ENCODE data around the gene TXK.
"Not testable (repeated sequence)": the region's sequence is repeated elsewhere in the genome, so short reads cannot be mapped to it uniquely, and the experiment has no call there.

Gene TXK

GRCh38 chr4:48134081-48134480 is at the start of gene TXK:
Gene TXK (minus strand): TSS chr4:48134250. CDS start chr4:48134170, 80 bp downstream.
- H3K4me1 Mint-ChIP-seq (ENCODE audit: low read depth) = peaks cover 79% of the 10 kb centered on the region
- H3K36me3 Mint-ChIP-seq (ENCODE audit: low read depth) = peaks cover 34% of the 10 kb centered on the region
- H3K4me3 Mint-ChIP-seq = peak within 1 kb of the TSS; percentile 92
- no peaks in the 10 kb centered on the region for H3K27me3 Mint-ChIP-seq (ENCODE audit: low read depth)
- H3K27ac Mint-ChIP-seq = peak within 1 kb of the TSS; percentile 95
- H3K9me3 Mint-ChIP-seq = no peaks in the 10 kb centered on the region

GRCh38 chr4:48180234-48180633 is 46.2 kb upstream of the TXK start:
- H3K27me3 Mint-ChIP-seq (ENCODE audit: low read depth) = no peaks in the 10 kb centered on the region
- peaks cover 1% of the 10 kb centered on the region for H3K36me3 Mint-ChIP-seq (ENCODE audit: low read depth)
- no peak overlapping the region for H3K27ac Mint-ChIP-seq
- H3K9me3 Mint-ChIP-seq = no peaks in the 10 kb centered on the region
- no peaks in the 10 kb centered on the region for H3K4me1 Mint-ChIP-seq (ENCODE audit: low read depth)
- H3K4me3 Mint-ChIP-seq = no peak overlapping the region

- peaks cover 1% of the 10 kb centered on the region for H3K36me3 Mint-ChIP-seq (ENCODE audit: low read depth)
- no peaks in the 10 kb centered on the region for H3K27me3 Mint-ChIP-seq (ENCODE audit: low read depth)
- H3K9me3 Mint-ChIP-seq = no peaks in the 10 kb centered on the region
- H3K27ac Mint-ChIP-seq = no peak overlapping the region
- no peaks in the 10 kb centered on the region for H3K4me1 Mint-ChIP-seq (ENCODE audit: low read depth)
- H3K4me3 Mint-ChIP-seq = no peak overlapping the region
Measured at GRCh38 chr4:48178931-48179330, 44.9 kb upstream of the TXK start.

- Mint-ChIP-seq H3K27me3 (ENCODE audit: low read depth) (no peaks in the 10 kb centered on the region), H3K4me3 (no peak overlapping the region), H3K27ac (no peak overlapping the region), H3K9me3 (no peaks in the 10 kb centered on the region), H3K4me1 (ENCODE audit: low read depth) (peaks cover 4% of the 10 kb centered on the region), H3K36me3 (ENCODE audit: low read depth) (peaks cover 3% of the 10 kb centered on the region)
Measured at GRCh38 chr4:48175806-48176205, 41.8 kb upstream of the TXK start.

- peaks cover 4% of the 10 kb centered on the region for H3K4me1 Mint-ChIP-seq (ENCODE audit: low read depth)
- no peaks in the 10 kb centered on the region for H3K27me3 Mint-ChIP-seq (ENCODE audit: low read depth)
- peaks cover 3% of the 10 kb centered on the region for H3K36me3 Mint-ChIP-seq (ENCODE audit: low read depth)
- no peaks in the 10 kb centered on the region for H3K9me3 Mint-ChIP-seq
- H3K27ac Mint-ChIP-seq = no peak overlapping the region
- no peak overlapping the region for H3K4me3 Mint-ChIP-seq
Measured at GRCh38 chr4:48175328-48175727, 41.3 kb upstream of the TXK start.

- Mint-ChIP-seq H3K4me3 (no peak overlapping the region), H3K27me3 (ENCODE audit: low read depth) (no peaks in the 10 kb centered on the region), H3K9me3 (no peaks in the 10 kb centered on the region), H3K36me3 (ENCODE audit: low read depth) (peaks cover 3% of the 10 kb centered on the region), H3K27ac (no peak overlapping the region), H3K4me1 (ENCODE audit: low read depth) (peaks cover 4% of the 10 kb centered on the region)
Measured at GRCh38 chr4:48173056-48173991, 39.3 kb upstream of the TXK start.

GRCh38 chr4:48172651-48173050 is 38.6 kb upstream of the TXK start:
- Mint-ChIP-seq H3K27ac (no peak overlapping the region), H3K27me3 (ENCODE audit: low read depth) (no peaks in the 10 kb centered on the region), H3K9me3 (no peaks in the 10 kb centered on the region), H3K4me1 (ENCODE audit: low read depth) (peaks cover 5% of the 10 kb centered on the region), H3K36me3 (ENCODE audit: low read depth) (peaks cover 3% of the 10 kb centered on the region), H3K4me3 (no peak overlapping the region)

- peaks cover 6% of the 10 kb centered on the region for H3K4me1 Mint-ChIP-seq (ENCODE audit: low read depth)
Measured at GRCh38 chr4:48169636-48170035, 35.6 kb upstream of the TXK start.

GRCh38 chr4:48167538-48168263 is 33.7 kb upstream of the TXK start:
- Mint-ChIP-seq H3K27ac (no peak overlapping the region), H3K4me1 (ENCODE audit: low read depth) (peaks cover 2% of the 10 kb centered on the region), H3K9me3 (no peaks in the 10 kb centered on the region), H3K36me3 (ENCODE audit: low read depth) (no peaks in the 10 kb centered on the region), H3K27me3 (ENCODE audit: low read depth) (no peaks in the 10 kb centered on the region), H3K4me3 (no peak overlapping the region)

More at GRCh38 chr4:48169636-48170035, 35.6 kb upstream of the TXK start:
- Mint-ChIP-seq H3K36me3 (ENCODE audit: low read depth) (peaks cover 2% of the 10 kb centered on the region), H3K27me3 (ENCODE audit: low read depth) (no peaks in the 10 kb centered on the region), H3K4me3 (no peak overlapping the region), H3K9me3 (no peaks in the 10 kb centered on the region), H3K27ac (no peak overlapping the region)

- H3K4me1 Mint-ChIP-seq (ENCODE audit: low read depth); H3K27me3 Mint-ChIP-seq (ENCODE audit: low read depth); H3K4me3 Mint-ChIP-seq; H3K9me3 Mint-ChIP-seq; H3K27ac Mint-ChIP-seq; H3K36me3 Mint-ChIP-seq (ENCODE audit: low read depth): not testable (repeated sequence)
Measured at GRCh38 chr4:48164561-48164960, 30.5 kb upstream of the TXK start.

- Mint-ChIP-seq H3K36me3 (ENCODE audit: low read depth) (no peaks in the 10 kb centered on the region), H3K27ac (no peak overlapping the region), H3K27me3 (ENCODE audit: low read depth) (no peaks in the 10 kb centered on the region)
Measured at GRCh38 chr4:48163746-48164145, 29.7 kb upstream of the TXK start.

GRCh38 chr4:48162162-48162561 is 28.1 kb upstream of the TXK start:
- no peaks in the 10 kb centered on the region for H3K27me3 Mint-ChIP-seq (ENCODE audit: low read depth)
- H3K4me3 Mint-ChIP-seq = no peak overlapping the region
- peaks cover 2% of the 10 kb centered on the region for H3K36me3 Mint-ChIP-seq (ENCODE audit: low read depth)

More at GRCh38 chr4:48163746-48164145, 29.7 kb upstream of the TXK start:
- H3K4me3 Mint-ChIP-seq = no peak overlapping the region
- H3K4me1 Mint-ChIP-seq (ENCODE audit: low read depth) = peaks cover 6% of the 10 kb centered on the region
- H3K9me3 Mint-ChIP-seq = peaks cover 3% of the 10 kb centered on the region

GRCh38 chr4:48157271-48157670 is 23.2 kb upstream of the TXK start:
- peaks cover 3% of the 10 kb centered on the region for H3K4me1 Mint-ChIP-seq (ENCODE audit: low read depth)
- peaks cover 8% of the 10 kb centered on the region for H3K36me3 Mint-ChIP-seq (ENCODE audit: low read depth)
- H3K4me3 Mint-ChIP-seq = no peak overlapping the region
- H3K27me3 Mint-ChIP-seq (ENCODE audit: low read depth) = no peaks in the 10 kb centered on the region
- H3K9me3 Mint-ChIP-seq = peaks cover 29% of the 10 kb centered on the region
- no peak overlapping the region for H3K27ac Mint-ChIP-seq

More at GRCh38 chr4:48162162-48162561, 28.1 kb upstream of the TXK start:
- Mint-ChIP-seq H3K9me3 (peaks cover 6% of the 10 kb centered on the region), H3K4me1 (ENCODE audit: low read depth) (peaks cover 3% of the 10 kb centered on the region), H3K27ac (no peak overlapping the region)

GRCh38 chr4:48156423-48156822 is 22.4 kb upstream of the TXK start:
- H3K36me3 Mint-ChIP-seq (ENCODE audit: low read depth) = peaks cover 8% of the 10 kb centered on the region

More at GRCh38 chr4:48156423-48156822, 22.4 kb upstream of the TXK start:
- no peak overlapping the region for H3K4me3 Mint-ChIP-seq
- no peaks in the 10 kb centered on the region for H3K27me3 Mint-ChIP-seq (ENCODE audit: low read depth)
- no peaks in the 10 kb centered on the region for H3K4me1 Mint-ChIP-seq (ENCODE audit: low read depth)
- peaks cover 29% of the 10 kb centered on the region for H3K9me3 Mint-ChIP-seq
- H3K27ac Mint-ChIP-seq = no peak overlapping the region

Measured in T-helper 1 cell treated with Interleukin-12 subunit alpha and Interleukin-12 subunit beta and Interleukin-4 antibody, amounts not matched to agents 30 μg/mL and 1 μg/mL, for 36 hours (primary cell).